GM21423 (cell line): ENCODE results near the gene ERCC8.
"Not testable (repeated sequence)": the region's sequence is repeated elsewhere in the genome, so short reads cannot be mapped to it uniquely, and the experiment has no call there.

Source experiments
- ATAC-seq: cut with Tn5 transposase; IDR thresholded peaks from one replicate; pipeline ENCODE4 v1.9.1; 2021; ENCODE audit warnings: mild to moderate bottlenecking, moderate library complexity; ENCODE audit not compliant: unreplicated experiment

Gene ERCC8

DNA sequence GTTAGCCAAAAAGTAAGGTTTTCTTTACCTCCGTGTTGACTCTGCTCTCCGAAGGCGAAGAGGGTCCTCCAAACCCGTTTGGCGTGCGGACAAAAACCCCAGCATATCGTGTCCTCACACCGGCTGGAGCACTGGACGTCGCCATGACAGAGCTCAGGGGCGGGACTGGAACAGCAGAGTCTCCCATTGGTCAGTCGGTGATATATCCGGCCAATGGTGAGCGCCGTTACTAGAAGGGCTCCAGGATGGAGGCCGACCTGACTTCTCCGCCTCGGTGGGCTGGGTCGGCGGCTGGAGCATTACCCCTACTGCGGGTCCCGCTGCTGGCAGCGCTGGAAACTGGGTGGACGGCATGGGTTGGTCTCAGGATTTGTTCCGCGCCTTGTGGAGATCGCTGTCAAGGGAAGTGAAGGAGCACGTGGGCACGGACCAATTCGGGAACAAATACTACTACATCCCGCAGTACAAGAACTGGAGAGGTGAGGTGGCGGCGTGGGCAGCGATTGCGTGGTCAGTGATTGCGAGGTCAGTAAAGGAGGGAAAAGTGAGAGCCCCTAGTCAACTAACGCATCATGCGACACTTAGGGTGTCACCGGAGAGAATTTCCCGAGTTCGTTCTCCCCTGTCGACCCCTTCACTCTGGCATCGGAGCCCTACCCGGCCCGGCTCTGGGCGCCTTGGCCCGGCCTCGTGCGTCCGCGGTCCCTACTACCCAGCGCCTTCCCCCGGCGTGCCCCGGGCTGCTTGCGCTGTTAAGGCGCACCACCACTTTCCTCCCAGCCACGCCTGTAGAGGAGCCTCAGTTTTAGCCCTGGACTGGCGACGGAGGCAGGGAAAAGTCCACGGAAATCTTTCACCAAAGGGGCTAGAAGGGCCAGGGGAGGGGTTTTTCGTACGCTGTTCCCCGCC is at the start of gene ERCC8, which contains the start of gene NDUFAF2:
Gene ERCC8 (minus strand): TSS at position 167 of the 909 bp plus-strand sequence. CDS start 62 bp downstream, at position 105.
Gene NDUFAF2 (plus strand): TSS at position 302 of the 909 bp plus-strand sequence. CDS start 51 bp downstream, at position 353.
- ATAC-seq, result peak; percentile 99

- ATAC-seq, result no peak
Measured at GRCh38 chr5:60993875-60994571, 49.2 kb upstream of the ERCC8 start.

DNA sequence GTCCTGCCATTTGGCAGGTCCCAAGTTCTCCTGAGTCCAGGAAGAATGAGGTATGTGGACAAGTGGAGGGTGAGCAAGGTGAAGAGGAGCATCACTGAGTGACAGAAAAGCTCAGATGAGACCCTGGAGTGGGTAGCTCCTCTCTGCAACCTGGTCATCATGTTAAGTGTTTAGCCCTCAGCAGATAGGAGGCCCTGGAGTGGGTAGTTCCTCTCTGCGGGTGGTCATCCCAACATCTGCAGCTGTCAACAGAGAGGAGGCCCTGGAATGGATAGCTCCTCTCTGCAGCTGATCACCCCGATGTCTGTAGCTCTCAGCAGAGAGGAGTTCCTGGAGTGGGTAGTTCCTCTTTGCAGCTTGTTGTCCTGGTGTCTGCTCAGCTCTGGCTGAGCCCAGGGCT is 48.6 kb upstream of the ERCC8 start:
- no peak for ATAC-seq

DNA sequence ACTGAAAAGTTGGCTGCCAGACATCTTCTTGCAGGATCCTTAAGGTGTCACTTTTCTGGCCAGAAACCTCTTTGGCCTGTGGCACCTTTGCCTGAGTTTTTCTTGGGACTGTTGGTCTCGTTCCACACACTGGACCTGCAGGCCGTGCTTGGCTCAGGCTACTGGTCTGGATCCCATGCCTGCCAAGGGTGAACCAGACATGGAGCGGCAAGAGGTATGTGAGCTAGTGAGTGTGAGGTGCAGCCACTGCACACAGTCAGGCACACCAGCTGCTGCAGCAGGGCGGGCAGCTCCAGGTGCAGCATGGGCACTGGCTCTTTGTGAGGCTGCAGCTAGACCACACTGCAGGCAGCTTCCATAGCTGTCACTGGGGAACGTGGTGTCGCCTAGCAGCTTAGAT is 48.0 kb upstream of the ERCC8 start:
- ATAC-seq, result no peak

DNA sequence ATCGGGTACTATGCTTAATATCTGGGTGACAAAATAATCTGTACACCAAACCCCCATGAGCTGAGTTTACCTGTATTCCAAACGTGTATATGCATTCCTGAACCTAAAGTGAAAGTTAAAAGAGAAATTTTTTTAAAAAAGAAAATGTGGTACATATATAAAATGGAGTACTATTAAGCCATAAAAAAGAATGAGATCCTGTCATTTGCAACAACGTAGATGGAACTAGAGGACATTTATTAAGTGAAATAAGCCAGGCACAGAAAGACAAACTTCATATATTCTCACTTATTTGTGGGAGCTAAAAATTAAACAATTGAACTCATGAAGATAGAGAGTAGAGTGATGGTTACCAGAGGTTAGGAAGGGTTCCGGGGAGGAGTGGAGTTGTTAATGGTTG is 44.9 kb upstream of the ERCC8 start:
- ATAC-seq, result no peak

DNA sequence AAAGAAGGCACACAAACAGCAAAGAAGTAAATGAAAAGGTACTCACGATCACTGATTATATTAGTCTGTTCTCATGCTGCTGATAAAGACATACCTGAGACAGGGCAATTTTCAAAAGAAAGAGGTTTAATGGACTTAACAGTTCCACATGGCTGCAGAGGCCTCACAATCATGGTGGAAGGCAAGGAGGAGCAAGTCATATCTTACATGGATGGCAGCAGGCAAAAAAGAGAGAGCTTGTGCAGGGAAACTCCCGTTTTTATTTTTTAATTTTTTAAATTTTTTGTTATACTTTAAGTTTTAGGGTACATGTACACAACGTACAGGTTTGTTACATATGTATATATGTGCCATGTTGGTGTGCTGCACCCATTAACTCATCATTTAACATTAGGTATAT is 37.3 kb upstream of the ERCC8 start:
- not testable (repeated sequence) for ATAC-seq

GRCh38 chr5:60980511-60980910 is 35.6 kb upstream of the ERCC8 start:
- ATAC-seq, result no peak

- ATAC-seq, result no peak
Measured at GRCh38 chr5:60978968-60979367, 34.1 kb upstream of the ERCC8 start.

- no peak for ATAC-seq
Measured at GRCh38 chr5:60977956-60978737, 33.3 kb upstream of the ERCC8 start.

DNA sequence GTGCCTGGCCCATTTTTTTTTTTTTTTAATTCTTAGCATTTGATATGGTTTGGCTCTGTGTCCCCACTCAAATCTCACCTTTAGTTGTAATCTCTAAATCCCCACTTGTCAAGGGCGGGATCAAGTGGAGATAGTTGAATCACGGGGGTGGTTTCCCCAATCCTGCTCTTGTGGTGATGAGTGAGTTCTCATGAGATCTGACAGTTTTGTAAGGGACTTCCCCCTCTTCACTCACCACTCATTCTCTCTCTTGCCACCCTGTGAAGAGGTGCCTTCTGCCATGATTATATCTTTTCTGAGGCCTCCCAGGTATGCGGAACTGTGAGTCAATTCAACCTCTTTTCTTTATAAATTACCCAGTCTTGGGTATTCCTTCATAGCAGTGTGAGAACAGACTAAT is 27.4 kb upstream of the ERCC8 start:
- ATAC-seq, result no peak

- no peak for ATAC-seq
Measured at GRCh38 chr5:60961685-60962084, 16.8 kb upstream of the ERCC8 start.

DNA sequence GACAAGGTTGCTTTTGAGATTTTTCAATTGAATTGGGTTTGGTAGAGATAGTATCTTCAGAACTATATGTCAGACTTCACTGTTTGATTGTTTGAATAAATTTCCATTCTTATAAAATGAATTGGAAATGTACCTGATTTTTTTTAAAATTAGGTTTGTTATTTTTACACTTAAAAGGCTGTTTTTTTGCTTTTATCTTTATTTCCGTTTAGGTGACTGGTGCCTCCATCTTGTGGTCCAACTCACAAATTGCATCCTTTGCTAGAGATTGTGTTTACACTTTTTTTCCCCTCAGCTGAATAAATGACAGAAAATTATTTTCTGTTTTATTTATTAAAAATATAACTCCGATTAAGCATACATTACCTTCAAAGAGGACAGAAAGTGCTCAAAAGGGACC is 15.7 kb upstream of the ERCC8 start:
- ATAC-seq, result no peak

DNA sequence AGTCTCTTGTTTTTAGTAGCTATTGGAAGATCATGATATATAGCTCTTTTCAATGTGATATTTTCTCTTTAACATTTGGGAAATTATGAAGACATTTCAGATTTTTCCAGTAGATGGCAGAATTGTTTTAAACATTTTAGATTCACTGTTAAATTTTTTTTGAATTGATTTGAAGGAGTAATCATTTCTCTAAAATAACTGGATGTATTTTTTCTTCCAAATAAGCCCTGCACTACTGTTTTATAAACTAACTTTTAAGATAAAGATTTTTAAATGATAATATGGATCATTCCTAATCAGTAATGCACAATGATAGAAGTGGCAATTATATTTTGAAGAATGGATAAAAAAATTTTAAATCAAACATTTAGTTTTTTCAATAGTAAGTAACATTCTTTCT is 14.3 kb upstream of the ERCC8 start:
- ATAC-seq, result no peak

GRCh38 chr5:60958712-60959111 is 13.8 kb upstream of the ERCC8 start:
- ATAC-seq, result no peak

DNA sequence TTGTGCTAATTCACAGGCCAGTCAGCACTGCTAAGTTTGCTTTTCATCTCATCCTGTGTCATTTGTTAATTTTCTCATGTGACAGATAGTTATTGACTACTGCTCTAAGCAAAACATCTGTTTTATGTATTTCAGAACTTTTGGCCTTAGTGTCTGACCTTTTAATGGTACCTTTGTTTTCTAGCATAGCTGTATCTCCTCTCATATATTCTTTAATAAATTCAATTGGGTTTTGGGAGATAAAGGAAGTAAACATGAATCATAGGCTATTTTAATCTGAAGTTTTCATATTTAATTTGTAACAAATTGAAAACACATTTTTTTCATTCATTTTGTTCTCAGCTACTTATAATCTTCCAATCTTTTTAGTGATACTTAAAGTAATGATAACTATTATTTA is 13.2 kb upstream of the ERCC8 start:
- ATAC-seq, result no peak

DNA sequence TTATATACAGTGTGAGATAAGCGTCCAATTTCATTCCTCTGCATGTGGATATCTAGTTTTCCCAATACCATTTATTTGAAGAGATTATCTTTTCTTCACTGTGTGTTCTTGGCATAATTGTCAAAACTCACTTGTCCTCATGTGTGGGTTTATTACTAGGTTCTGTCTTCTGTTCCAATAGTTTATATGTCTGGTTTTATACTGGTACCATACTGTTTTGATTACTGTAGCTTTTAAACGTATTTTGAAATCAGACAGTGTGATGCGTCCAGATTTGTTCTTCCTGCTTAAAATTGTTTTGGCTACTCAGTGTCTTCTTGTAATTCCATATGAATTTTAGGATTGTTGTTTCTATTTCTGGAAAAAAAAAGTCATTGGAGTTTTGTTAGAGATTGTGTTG is 10.4 kb upstream of the ERCC8 start:
- ATAC-seq, result no peak

GRCh38 chr5:60948738-60949137 is 3.9 kb upstream of the ERCC8 start:
- no peak for ATAC-seq

- peak; percentile 27 for ATAC-seq
Measured at GRCh38 chr5:60945813-60946187, 930 bp upstream of the ERCC8 start.

DNA sequence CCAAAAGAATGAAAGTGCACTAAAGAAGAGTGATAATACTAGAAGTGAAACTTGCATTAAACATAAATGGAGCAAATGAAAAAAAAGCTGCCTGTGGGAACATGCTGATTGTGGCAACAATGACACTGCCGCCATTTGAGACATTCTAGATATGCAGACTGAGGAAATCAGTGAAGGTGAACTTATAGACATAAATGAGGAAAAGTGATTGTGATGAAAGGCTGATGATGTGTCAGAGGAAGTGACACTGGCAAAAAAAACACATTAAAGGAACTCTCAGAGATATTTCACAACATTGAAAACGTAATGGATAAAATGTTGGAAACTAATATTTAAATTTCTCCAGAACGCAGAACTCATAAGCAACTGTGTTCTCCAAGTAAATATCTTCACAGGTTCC is 1.2 kb downstream of the ERCC8 start:
- no peak for ATAC-seq

- ATAC-seq, result no peak
Measured at GRCh38 chr5:60929024-60929423, 15.8 kb downstream of the ERCC8 start.

DNA sequence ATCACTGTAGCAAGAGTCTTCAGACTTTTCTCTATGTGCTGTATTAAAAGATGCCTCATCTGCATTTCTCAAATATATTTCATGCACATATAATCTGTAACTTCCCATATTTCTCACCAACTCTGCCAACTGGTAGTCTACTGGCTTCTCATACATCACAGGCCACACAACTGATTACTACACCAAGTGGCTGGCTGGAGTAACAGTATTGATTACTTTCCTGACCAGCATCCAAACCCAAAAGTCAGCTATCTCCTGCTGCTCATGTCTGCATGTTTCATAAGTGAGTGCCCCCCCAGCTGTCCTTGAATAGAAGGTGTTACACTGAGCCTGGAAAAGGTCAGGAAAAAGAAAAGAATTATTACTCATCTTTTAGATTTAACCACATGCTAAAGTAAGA is 17.4 kb downstream of the ERCC8 start:
- ATAC-seq, result no peak
